AG09309 (cell line): ENCODE data around the gene TMEM244.
"Not testable (repeated sequence)": the region's sequence is repeated elsewhere in the genome, so short reads cannot be mapped to it uniquely, and the experiment has no call there.

ENCODE experiments used
- DNase-seq: peaks from one replicate; pipeline ENCODE4 v3.0.0-alpha.2; 2010; ENCODE audit warnings: low read depth
- H3K4me3 ChIP-seq: 2 replicates; pipeline ENCODE4 v1.5.1; 2011; ENCODE audit warnings: mild to moderate bottlenecking, low read depth, low read length, moderate library complexity; ENCODE audit not compliant: control insufficient read depth
- TF ChIP-seq, protein P1 (sequence below): IDR thresholded peaks from 2 replicates; pipeline ENCODE4 v1.5.1; 2011; ENCODE audit warnings: mild to moderate bottlenecking, low read depth, low read length, inconsistent platforms; ENCODE audit not compliant: insufficient read depth, control insufficient read depth; ENCODE audit errors: missing control alignments

The TMEM244 gene

DNA sequence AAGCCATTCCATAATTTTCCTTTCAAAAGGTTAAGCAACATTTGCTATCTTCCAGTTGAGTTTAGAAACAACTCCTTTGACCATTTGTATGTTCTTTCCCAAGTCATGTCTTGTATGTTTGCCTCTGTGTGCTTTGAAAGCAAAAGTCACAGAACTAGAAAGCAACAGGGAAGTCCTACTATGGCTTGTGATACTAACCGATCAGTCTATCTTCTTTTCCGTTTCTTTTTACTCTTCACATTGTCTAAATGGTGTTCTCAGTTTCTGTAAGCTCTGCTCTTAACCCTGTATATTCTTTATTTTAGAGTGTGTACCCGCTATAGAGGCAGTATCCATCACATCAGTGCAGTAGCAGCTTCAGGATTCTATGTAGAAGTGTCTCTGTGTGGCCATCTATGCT, 32.9 kb downstream of the TMEM244 start:
- no peak overlapping the region for H3K4me3 ChIP-seq
- no peak for DNase-seq
- TF ChIP-seq, protein P1, sequence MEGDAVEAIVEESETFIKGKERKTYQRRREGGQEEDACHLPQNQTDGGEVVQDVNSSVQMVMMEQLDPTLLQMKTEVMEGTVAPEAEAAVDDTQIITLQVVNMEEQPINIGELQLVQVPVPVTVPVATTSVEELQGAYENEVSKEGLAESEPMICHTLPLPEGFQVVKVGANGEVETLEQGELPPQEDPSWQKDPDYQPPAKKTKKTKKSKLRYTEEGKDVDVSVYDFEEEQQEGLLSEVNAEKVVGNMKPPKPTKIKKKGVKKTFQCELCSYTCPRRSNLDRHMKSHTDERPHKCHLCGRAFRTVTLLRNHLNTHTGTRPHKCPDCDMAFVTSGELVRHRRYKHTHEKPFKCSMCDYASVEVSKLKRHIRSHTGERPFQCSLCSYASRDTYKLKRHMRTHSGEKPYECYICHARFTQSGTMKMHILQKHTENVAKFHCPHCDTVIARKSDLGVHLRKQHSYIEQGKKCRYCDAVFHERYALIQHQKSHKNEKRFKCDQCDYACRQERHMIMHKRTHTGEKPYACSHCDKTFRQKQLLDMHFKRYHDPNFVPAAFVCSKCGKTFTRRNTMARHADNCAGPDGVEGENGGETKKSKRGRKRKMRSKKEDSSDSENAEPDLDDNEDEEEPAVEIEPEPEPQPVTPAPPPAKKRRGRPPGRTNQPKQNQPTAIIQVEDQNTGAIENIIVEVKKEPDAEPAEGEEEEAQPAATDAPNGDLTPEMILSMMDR: no peak

DNA sequence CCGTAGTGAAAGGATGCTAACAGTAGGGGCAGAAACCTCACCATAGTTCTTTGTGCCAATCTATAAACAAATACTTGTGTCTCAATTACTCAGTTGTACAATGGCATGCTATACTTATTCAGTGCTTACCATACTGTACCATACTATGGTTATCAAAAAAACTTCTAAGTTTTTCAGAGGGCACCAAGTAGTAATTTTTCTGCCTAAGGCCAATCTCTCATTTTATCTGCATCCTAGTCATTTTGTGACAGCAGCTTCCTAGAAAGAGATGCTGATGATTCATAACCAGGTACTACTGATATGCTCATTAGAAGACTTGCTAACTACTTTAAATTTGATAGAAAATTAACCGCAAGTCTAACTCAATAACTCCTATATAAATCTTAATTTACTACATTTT, 42.9 kb downstream of the TMEM244 start:
- no peak for DNase-seq
- TF ChIP-seq, protein P1: no peak

DNA sequence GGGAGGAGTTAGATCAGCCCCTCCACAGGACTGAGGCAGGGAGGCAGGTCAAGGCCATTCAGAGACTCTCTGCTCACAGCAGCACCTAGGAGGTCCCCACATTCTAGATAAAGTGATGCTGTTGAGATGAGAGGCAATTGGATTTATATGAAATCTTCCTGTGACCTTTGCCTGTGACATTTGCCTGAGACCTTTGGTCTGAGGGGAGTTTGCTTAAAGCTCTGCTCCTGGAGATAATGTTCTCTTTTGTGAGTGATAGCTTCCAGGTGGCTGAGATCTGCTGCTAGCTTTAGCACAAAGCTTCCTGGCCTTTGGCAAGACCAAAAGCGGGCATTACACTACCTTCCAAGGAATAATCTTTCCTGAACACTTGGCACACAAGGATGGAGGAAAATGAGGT, 43.3 kb downstream of the TMEM244 start:
- TF ChIP-seq, protein P1: no peak
- H3K4me3 ChIP-seq: no peak overlapping the region
- no peak for DNase-seq

More for the DNA sequence above, 42.9 kb downstream of the TMEM244 start:
- H3K4me3 ChIP-seq: no peak overlapping the region

DNA sequence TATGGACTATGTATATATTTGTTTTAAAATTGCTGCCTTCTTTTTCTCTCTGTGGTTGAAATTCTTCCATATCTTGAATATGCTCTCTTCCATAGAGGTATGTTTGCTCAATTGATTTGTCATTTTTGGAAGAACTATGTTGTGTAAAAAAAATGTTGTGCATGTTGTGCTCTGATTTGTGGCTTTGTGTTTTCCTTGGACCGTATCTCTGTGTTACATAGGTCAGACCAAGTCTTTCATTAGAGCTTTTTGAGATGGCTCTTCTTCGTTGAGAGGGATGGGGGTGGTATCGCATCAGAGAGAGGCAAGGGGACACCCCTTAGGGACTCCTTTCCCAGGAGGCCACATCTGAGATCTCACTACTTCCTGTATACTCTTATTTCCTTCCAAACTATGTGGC, 43.8 kb downstream of the TMEM244 start:
- DNase-seq: no peak
- no peak overlapping the region for H3K4me3 ChIP-seq
- TF ChIP-seq, protein P1: no peak

DNA sequence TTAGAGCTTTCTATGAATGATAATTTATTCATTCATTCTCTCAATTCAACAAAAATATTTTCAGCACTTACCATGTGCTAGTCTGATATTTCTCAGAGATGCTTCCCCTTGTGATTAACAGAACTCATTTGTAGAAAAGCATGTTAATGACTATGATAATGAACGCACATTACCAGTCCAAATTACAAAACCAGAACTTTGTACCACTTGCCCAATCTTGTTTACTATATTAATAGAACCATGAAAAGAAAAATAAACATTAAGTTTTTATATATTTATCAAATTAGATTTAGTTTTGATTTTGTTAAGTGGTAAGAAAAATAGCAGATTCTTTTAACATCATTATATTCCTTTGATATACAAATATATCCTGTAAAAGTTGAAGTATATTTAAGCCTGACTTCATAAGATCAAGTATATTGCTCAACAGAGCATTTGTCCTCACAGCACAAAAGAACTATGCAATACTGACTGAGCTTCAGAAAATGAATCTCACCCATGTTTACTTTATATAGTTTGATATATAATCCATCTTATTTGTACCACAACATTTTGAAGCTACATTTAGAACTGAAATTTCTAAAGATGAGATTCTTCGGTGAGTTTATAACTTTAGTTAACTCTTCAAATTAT, 48.9 kb downstream of the TMEM244 start:
- TF ChIP-seq, protein P1: no peak
- no peak for DNase-seq

DNA sequence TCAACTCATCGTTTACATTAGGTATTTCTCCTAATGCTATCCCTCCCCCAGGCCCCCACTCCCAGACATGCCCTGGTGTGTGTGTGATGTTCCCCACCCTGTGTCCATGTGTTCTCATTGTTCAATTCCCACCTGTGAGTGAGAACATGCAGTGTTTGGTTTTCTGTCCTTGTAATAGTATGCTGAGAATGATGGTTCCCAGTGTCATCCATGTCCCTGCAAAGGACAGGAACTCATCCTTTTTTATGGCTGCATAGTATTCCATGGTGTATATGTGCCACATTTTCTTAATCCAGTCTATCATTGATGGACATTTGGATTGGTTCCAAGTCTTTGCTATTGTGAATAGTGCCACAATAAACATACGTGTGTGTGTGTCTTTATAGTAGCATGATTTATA, 54.0 kb downstream of the TMEM244 start:
- not testable (repeated sequence) for DNase-seq, H3K4me3 ChIP-seq

More for the DNA sequence above, 48.9 kb downstream of the TMEM244 start:
- no peak overlapping the region for H3K4me3 ChIP-seq

DNA sequence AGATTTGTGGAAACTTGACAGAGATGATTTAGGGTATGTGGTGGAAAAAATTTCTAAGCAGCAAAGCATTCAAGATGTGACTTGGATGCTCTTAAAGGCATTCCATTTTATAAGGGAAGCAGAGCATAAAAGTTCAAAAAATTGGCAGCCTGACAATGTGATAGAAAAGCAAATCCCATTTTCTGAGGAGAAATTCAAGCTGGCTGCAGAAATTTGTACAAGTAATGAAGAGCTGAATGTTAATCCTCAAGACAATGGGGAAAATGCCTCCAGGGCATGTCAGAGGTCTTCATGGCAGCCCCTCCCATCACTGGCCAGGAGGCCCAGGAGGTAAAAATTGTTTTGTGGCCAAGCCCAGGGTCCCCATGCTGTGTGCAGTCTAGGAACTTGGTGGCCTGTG, 58.2 kb downstream of the TMEM244 start:
- DNase-seq, H3K4me3 ChIP-seq: not testable (repeated sequence)

DNA sequence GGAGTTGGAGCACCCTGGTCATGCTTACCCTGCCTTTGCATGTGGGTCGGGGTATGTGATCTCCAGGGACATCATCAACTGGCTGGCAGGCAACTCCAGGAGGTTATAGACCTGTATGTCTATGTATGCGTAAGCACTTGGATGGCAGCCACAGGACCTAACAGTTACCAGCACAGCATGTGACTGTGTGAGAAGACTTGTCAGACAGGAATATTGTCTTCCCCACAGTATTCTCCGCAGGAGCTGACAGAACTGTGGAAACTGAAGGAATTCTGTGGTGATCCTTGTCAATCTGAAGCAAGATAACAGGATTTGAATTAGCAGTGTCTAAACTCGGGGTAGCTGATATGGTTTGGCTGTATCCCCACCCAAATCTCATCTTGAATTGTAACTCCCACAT, 59.2 kb downstream of the TMEM244 start:
- TF ChIP-seq, protein P1: no peak
- DNase-seq: no peak
- H3K4me3 ChIP-seq: no peak overlapping the region
